AG09319 (cell line): ENCODE results near the gene MAP2K3.

Source experiments
- DNase-seq: peaks from one replicate; pipeline ENCODE4 v3.0.0-alpha.2; 2010; ENCODE audit warnings: low read depth; ENCODE audit errors: extremely low read depth
- TF ChIP-seq, protein P1 (sequence below): IDR thresholded peaks from 2 replicates; pipeline ENCODE4 v1.5.1; 2011; ENCODE audit warnings: low read depth, mild to moderate bottlenecking, inconsistent platforms, low read length, moderate library complexity

MAP2K3 gene

DNA sequence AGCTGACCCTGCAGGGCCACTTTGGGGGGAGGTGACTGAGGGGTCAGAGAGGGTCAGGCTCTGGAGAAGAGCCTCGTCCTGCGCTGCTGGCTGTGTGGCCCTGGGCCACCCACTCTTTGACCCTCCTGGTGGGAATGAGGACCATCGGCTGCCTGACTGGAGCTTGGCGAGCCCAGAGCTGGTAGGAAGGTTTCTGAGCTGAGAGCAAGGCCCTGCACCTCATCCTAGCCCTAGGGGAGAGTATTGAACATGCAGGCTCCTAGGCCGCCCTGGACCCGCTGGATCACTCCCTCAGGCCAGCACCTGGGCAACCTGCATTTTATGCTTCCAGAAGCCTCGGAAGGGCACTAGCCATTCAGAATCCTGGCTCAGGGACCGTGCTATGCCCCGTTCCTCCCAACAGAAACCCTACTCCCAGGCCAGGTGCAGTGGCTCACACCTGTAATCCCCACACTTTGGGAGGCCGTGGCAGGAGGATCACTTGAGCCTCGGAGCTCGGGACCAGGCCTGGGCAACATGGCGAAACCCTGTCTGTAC lies 14.5 kb downstream of the MAP2K3 start:
- DNase-seq: no peak
- TF ChIP-seq, protein P1, sequence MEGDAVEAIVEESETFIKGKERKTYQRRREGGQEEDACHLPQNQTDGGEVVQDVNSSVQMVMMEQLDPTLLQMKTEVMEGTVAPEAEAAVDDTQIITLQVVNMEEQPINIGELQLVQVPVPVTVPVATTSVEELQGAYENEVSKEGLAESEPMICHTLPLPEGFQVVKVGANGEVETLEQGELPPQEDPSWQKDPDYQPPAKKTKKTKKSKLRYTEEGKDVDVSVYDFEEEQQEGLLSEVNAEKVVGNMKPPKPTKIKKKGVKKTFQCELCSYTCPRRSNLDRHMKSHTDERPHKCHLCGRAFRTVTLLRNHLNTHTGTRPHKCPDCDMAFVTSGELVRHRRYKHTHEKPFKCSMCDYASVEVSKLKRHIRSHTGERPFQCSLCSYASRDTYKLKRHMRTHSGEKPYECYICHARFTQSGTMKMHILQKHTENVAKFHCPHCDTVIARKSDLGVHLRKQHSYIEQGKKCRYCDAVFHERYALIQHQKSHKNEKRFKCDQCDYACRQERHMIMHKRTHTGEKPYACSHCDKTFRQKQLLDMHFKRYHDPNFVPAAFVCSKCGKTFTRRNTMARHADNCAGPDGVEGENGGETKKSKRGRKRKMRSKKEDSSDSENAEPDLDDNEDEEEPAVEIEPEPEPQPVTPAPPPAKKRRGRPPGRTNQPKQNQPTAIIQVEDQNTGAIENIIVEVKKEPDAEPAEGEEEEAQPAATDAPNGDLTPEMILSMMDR: no peak

DNA sequence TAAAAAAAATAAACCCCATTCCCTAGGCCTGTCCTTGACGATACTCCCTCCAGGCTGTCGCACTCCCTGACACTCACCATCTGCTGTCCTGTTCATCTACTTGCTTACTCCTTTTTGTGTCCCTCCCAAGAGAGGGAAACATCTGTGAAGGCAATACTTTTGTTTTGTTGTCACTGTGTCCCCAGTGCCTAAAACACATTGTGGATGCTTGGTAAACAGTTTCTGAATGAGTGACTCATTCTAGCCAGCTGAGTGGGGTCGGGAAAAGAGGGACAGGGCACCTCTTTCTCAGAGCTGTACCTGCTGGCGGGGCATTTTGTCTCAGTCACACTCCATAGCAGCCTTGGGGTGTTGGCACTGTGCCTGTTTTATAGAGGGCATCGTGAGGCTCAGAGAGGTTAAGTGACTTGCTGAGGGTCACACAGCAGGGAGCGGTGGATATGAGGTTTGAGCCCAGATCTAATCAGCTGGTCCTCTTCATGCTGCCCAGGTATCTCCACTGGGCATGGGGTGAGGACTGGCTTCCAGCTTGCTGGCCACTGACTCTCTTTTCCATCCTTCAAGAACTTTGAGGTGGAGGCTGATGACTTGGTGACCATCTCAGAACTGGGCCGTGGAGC lies 15.6 kb downstream of the MAP2K3 start:
- DNase-seq: no peak
- TF ChIP-seq, protein P1: no peak

DNA sequence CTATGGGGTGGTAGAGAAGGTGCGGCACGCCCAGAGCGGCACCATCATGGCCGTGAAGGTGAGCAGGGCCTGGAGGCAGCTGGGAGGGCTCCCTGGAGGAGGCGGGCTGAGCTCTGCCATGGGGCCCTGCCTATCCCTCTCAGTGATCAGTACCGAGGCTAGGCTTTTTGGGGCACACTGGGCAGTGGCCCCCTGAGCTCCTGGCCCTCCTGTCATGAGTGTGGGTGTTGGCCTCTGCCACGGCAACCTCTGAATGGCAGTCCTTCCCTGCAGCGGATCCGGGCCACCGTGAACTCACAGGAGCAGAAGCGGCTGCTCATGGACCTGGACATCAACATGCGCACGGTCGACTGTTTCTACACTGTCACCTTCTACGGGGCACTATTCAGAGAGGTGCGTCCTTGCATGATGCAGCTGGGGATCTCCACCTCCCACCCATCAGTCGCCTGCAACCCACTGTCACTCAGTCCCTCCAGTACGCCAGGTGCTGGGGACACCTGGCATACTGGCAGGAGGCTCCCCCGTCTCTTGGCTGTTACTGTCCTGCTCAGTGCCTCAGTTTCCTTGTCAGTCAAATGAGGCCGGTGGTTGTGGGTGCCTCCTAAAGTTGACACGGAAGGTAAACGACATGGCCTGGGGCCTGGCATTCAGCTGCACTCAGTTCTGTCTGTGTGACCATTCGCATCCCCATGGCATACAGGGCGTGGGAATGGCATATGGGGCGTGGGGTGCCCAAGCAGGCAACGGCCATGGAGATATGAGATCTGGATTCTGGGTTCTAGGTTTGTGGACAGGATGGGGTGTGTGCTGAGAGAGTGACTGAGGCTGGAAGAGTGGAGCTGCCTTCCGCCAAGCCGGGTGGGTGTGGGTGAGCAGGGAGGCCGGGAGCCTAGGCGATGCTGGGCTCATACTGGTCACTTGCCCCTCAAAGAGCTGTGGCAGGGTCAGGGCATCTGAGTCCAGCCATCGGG lies 16.4 kb downstream of the MAP2K3 start:
- no peak for DNase-seq
- TF ChIP-seq, protein P1: no peak

DNA sequence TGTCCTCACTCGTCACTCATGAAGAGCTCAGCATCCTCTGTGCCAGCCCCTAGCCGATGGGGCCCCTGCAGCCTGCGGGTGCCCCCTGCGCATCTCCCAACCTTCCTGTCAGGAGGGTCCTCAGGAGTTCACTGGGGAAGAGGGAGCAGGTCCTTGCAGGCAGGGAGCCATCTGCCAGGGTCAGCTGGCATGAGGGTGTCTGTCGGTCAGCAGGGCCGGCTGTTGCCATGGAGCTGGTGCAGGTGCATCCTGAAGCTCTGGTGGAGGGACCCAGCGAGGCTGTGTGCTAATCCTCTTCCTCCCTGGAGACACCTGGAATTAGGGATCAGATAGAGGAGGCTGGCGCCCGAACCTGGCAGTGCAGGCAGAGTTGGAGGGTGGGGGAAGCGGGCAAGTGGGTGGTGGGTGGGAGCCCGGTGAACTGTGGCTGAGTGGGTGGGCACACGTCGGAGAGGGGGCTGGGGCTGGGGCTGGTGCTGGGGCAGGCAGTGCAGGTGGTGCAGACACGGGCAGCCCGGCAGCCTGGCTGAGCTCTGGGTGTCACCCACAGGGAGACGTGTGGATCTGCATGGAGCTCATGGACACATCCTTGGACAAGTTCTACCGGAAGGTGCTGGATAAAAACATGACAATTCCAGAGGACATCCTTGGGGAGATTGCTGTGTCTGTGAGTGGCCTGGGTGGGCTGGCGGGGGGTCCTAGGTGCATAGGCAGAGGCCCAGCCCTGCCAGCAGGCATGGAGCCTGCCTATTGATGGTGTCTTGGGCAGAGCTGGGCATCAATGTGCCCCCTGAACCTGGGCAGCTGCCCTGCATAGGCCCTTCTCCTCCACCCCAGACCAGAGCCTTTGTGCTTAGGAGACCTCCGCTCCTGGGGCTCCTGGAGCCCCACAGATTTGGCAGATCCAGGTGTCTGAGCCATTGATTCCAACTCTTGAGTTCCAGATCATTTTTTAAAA lies 17.4 kb downstream of the MAP2K3 start:
- TF ChIP-seq, protein P1: no peak
- no peak for DNase-seq

DNA sequence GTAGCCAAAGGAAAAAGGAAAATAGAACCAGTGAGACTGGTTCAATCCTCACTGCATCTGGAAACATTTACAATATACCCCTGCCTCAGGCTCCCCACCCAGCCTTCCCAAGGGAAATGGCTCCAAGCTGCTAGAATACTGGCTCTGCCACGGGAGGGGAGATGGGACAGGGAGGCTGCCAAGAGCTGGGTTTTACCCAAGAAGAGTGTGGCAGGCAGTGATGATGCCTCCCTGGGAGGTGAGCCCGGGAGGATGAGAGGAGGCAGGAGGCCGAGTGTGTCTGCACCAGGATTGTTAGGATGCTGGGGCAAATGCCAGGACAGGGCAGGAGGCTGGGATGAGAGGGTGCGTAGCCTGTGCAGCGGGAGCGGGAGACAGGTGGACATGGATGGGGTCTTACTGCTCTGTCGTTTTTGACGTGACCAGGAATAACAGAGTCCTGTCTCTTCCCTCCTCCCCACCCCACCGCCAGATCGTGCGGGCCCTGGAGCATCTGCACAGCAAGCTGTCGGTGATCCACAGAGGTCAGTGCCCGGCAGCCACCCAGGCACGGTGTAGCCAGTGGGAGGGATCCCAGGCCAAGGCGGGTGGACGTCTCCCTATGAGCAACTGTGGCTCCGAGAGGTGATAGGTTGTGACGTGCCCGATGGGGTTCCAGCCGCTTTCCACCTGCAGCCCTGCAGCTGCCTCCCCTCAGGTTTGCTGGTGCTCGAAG lies 18.4 kb downstream of the MAP2K3 start:
- DNase-seq: no peak
- TF ChIP-seq, protein P1: no peak

DNA sequence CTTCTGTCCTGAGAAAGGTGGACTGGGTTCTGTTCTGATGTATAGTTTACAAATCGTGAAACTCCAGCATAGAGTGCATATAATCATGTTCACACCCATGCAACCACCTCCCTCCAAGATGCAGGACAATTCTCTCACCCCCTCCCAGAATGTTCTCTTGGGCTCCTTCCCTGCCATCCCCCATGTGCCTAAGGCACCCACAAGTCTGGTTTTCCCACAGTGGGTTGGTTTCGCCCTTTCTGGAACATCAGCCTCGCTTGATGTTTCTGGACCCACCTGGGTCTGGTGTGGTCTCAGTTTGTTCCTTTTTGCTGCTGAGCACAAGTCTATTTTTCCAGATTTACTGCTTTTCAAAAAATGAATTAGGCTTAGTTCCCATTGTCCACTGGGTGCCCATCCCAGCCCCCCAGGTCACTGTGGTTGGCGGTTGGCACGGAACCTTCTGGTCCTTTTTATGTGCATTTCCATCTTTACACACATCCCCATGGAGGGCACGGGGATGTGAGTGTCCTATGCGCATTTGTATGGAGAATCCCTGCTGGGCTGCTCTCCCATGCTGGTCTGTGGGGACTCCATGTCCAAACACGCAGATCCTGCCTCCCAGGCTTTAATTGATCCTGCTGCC lies 19.0 kb downstream of the MAP2K3 start:
- TF ChIP-seq, protein P1: no peak
- DNase-seq: no peak
